Measurements from ENCODE around the gene TRIM26.
A peak's percentile ranks its signal among the peaks of the same experiment; 100 is the strongest.
"Not testable (repeated sequence)": the region's sequence is repeated elsewhere in the genome, so short reads cannot be mapped to it uniquely, and the experiment has no call there.

Gene TRIM26

GRCh38 chr6:30178837-30179236 is 34.4 kb downstream of the TRIM26 start:
- ATAC-seq (replicated peaks; ENCODE audit: extremely low read depth, poor library complexity, severe bottlenecking) (no peak), DNase-seq (ENCODE audit: low spot score in 2 of 2) (no peak)
- H3K36me3 Mint-ChIP-seq (ENCODE audit: insufficient read depth): peaks cover 2% of the 10 kb centered on the region
- H3K4me1 Mint-ChIP-seq: no peaks in the 10 kb centered on the region
- H3K4me3 Mint-ChIP-seq: no peak overlapping the region
- H3K9me3 Mint-ChIP-seq: peaks cover 6% of the 10 kb centered on the region
- peaks cover 57% of the 10 kb centered on the region for H3K27me3 Mint-ChIP-seq
- no peak overlapping the region for H3K27ac Mint-ChIP-seq (ENCODE audit: low read depth)

DNA sequence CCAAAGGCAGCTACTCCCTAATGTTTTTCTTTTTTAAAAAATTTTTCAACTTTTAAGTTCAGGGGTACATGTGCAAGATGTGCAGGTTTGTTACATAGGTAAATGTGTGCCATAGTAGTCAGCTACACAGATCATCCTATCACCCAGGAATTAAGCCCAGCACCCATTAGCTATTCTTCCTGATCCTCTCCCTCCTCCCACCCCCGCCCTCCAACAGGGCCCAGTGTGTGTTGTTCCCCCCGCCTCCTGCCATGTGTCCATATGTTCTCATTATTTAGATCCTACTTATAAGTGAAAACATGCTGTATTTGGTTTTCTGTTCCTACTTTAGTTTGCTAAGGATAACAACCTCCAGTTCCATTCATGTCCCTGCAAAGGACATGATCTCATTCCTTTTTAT is 37.4 kb downstream of the TRIM26 start:
- Mint-ChIP-seq H3K4me1 (no peaks in the 10 kb centered on the region), H3K4me3 (no peak overlapping the region), H3K27me3 (peaks cover 84% of the 10 kb centered on the region), H3K9me3 (peaks cover 6% of the 10 kb centered on the region), H3K27ac (ENCODE audit: low read depth) (no peak overlapping the region), H3K36me3 (ENCODE audit: insufficient read depth) (no peaks in the 10 kb centered on the region)
- DNase-seq (ENCODE audit: low spot score in 2 of 2): no peak
- no peak for ATAC-seq (replicated peaks; ENCODE audit: extremely low read depth, poor library complexity, severe bottlenecking)

- H3K4me1 Mint-ChIP-seq: no peaks in the 10 kb centered on the region
- peaks cover 92% of the 10 kb centered on the region for H3K27me3 Mint-ChIP-seq
- H3K4me3 Mint-ChIP-seq: no peak overlapping the region
- DNase-seq (ENCODE audit: low spot score in 2 of 2): no peak
- ATAC-seq (replicated peaks; ENCODE audit: extremely low read depth, poor library complexity, severe bottlenecking): no peak
- H3K9me3 Mint-ChIP-seq: no peaks in the 10 kb centered on the region
- H3K27ac Mint-ChIP-seq (ENCODE audit: low read depth): no peak overlapping the region
- no peaks in the 10 kb centered on the region for H3K36me3 Mint-ChIP-seq (ENCODE audit: insufficient read depth)
These were observed 40.5 kb downstream of the TRIM26 start for GRCh38 chr6:30172681-30173080.

DNA sequence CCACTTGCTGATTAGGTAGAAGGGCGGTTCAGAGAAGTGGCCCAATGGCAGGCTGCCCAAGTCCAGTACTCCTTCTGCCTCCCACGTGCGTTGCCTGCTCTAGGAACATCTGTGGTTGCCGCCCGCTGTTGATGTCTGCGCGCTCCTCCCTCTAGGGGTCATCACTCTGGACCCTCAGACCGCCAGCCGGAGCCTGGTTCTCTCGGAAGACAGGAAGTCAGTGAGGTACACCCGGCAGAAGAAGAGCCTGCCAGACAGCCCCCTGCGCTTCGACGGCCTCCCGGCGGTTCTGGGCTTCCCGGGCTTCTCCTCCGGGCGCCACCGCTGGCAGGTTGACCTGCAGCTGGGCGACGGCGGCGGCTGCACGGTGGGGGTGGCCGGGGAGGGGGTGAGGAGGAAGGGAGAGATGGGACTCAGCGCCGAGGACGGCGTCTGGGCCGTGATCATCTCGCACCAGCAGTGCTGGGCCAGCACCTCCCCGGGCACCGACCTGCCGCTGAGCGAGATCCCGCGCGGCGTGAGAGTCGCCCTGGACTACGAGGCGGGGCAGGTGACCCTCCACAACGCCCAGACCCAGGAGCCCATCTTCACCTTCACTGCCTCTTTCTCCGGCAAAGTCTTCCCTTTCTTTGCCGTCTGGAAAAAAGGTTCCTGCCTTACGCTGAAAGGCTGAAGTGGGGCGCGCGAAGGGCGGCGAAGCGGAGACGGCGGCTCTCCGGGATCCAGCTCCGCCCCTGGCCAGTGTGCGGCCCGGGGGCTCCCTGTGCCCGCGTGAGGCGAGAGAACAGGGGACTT is 41.3 kb downstream of the TRIM26 start:
- Mint-ChIP-seq H3K27me3 (peaks cover 88% of the 10 kb centered on the region), H3K36me3 (ENCODE audit: insufficient read depth) (no peaks in the 10 kb centered on the region)
- DNase-seq (ENCODE audit: low spot score in 2 of 2): no peak

DNA sequence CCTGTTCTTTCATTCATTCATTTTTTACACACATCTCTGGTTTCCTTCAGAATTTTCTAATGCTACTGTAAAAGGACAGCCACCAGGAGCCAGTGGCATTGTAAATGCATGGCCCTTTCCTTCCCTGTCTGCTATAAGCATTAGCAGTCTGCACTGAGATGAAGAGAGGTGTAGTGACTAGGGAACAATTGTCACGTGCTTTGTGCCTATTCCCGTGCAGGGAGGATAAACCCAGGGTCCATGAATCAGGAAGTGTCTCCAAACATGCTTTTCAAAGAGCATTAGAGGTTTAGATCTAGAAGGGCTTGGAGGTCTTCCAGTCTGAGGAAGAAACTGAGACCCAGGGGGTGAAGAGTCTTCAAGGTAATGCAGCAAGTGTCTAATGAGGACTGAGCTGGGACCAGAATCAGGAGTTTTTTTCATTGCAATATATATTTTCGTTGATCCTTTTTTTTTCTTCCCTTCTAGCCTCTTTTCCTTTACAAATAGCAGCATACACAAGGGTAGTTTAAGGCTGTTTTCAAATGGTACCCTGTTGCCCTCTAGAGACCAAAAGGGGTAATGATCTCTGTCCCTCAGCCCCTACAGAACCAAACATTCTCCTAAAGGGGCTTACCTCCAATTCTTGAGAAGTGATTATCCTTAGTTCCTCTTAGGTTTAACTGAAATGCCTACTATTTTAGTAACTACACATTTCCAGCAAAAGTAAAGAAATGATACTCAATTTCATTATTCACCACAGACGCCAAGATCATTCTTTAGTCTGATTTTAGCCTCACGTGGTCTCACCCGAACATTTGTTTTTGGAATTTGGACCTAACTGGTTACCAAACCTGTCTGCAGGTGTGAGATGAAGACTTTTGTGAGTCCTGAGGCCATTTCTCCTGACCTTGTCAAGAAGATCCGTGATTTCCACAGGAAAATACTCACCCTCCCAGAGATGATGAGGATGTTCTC is 43.3 kb downstream of the TRIM26 start:
- Mint-ChIP-seq H3K27me3 (peaks cover 75% of the 10 kb centered on the region), H3K9me3 (no peaks in the 10 kb centered on the region), H3K4me3 (no peak overlapping the region)

More for the DNA sequence above, 41.3 kb downstream of the TRIM26 start:
- H3K9me3 Mint-ChIP-seq: no peaks in the 10 kb centered on the region
- H3K4me3 Mint-ChIP-seq: no peak overlapping the region
- H3K27ac Mint-ChIP-seq (ENCODE audit: low read depth): no peak overlapping the region
- H3K4me1 Mint-ChIP-seq: no peaks in the 10 kb centered on the region
- no peak for ATAC-seq (replicated peaks; ENCODE audit: extremely low read depth, poor library complexity, severe bottlenecking)

DNA sequence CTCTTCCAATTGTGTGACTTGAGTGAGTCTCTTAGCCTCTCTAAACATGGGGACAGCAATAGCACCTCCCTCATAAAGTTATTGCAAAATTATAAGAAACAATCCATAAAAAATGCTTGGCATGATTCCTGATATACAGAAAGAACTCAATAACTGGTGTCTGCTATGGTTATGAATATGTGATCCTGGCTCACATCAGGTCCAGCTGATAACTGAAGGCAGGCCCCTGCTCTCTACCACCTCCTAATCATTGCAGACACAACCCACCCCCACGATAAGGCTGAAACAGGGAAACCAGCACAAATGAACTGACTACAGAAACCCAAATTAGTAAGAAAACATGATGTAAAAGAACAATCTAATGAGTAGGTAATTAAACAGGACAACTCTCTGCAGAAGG is 44.5 kb downstream of the TRIM26 start:
- no peak overlapping the region for H3K4me3 Mint-ChIP-seq
- no peak overlapping the region for H3K27ac Mint-ChIP-seq (ENCODE audit: low read depth)
- DNase-seq (ENCODE audit: low spot score in 2 of 2) (no peak), ATAC-seq (replicated peaks; ENCODE audit: extremely low read depth, poor library complexity, severe bottlenecking) (no peak)
- H3K36me3 Mint-ChIP-seq (ENCODE audit: insufficient read depth): no peaks in the 10 kb centered on the region
- peaks cover 77% of the 10 kb centered on the region for H3K27me3 Mint-ChIP-seq
- H3K9me3 Mint-ChIP-seq: no peaks in the 10 kb centered on the region
- no peaks in the 10 kb centered on the region for H3K4me1 Mint-ChIP-seq

More for the DNA sequence above, 43.3 kb downstream of the TRIM26 start:
- ATAC-seq (replicated peaks; ENCODE audit: extremely low read depth, poor library complexity, severe bottlenecking) (peak; percentile 70), DNase-seq (ENCODE audit: low spot score in 2 of 2) (no peak)
- no peaks in the 10 kb centered on the region for H3K36me3 Mint-ChIP-seq (ENCODE audit: insufficient read depth)
- H3K4me1 Mint-ChIP-seq: no peaks in the 10 kb centered on the region
- no peak overlapping the region for H3K27ac Mint-ChIP-seq (ENCODE audit: low read depth)

DNA sequence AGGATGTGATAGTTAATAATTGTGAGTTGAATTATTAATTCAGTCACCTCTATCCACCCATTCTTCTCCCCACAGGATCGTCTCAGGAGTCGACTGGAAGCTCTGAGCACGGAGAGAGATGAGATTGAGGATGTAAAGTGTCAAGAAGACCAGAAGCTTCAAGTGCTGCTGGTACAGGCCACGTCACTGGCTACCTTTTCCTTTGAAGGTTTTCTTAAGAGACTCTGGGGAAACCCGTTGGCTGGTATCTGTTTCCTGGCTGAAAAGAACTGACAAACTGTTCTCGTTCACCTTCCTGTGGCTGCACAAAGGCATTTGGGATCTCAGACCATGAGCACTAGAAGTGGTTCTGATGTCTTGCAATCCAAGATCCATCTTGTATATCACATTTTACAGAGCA is 46.1 kb downstream of the TRIM26 start:
- H3K4me1 Mint-ChIP-seq: peaks cover 4% of the 10 kb centered on the region
- H3K36me3 Mint-ChIP-seq (ENCODE audit: insufficient read depth): no peaks in the 10 kb centered on the region
- ATAC-seq (replicated peaks; ENCODE audit: extremely low read depth, poor library complexity, severe bottlenecking) (no peak), DNase-seq (ENCODE audit: low spot score in 2 of 2) (no peak)
- no peak overlapping the region for H3K27ac Mint-ChIP-seq (ENCODE audit: low read depth)
- no peak overlapping the region for H3K4me3 Mint-ChIP-seq
- H3K27me3 Mint-ChIP-seq: peaks cover 78% of the 10 kb centered on the region
- no peaks in the 10 kb centered on the region for H3K9me3 Mint-ChIP-seq

DNA sequence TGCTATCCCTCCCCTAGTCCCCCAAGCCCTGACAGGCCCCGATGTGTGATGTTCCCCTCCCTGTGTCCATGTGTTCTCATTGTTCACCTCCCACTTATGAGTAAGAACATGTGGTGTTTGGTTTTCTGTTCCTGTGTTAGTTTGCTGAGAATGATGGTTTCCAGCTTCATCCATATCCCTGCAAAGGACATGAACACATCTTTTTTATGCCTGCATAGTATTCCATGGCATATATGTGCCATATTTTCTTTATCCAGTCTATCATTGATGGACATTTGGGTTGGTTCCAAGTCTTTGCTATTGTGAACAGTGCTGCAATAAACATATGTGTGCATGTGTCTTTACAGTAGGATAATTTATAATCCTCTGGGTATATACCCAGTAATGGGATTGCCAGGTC is 48.0 kb downstream of the TRIM26 start:
- not testable (repeated sequence) for DNase-seq (ENCODE audit: low spot score in 2 of 2); H3K27ac Mint-ChIP-seq (ENCODE audit: low read depth); H3K4me1 Mint-ChIP-seq; H3K36me3 Mint-ChIP-seq (ENCODE audit: insufficient read depth); H3K9me3 Mint-ChIP-seq; ATAC-seq (replicated peaks; ENCODE audit: extremely low read depth, poor library complexity, severe bottlenecking); H3K4me3 Mint-ChIP-seq
- H3K27me3 Mint-ChIP-seq: peaks cover 72% of the 10 kb centered on the region

DNA sequence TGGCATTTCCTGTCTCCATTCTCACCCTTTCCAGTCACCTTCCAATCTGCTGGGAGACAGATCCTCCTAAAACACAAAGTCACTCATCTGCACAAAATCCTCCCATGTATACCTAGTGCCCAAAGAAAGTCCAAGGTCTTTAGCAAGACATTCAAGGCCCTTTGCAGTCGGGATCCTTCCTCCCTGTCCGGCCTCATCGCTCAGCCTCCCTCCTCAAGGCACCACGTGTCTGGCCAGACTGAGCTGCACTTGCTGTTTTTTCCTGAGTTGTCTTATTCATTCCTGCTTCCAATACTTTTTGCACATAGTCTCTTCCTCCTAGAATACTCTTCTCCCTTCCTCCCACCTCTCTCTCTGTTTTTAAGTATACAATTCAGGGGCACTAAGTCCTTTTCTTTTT is 48.5 kb downstream of the TRIM26 start:
- Mint-ChIP-seq H3K9me3 (no peaks in the 10 kb centered on the region), H3K27ac (ENCODE audit: low read depth) (no peak overlapping the region), H3K36me3 (ENCODE audit: insufficient read depth) (peaks cover 2% of the 10 kb centered on the region), H3K4me1 (peaks cover 5% of the 10 kb centered on the region), H3K4me3 (no peak overlapping the region), H3K27me3 (peaks cover 72% of the 10 kb centered on the region)
- ATAC-seq (replicated peaks; ENCODE audit: extremely low read depth, poor library complexity, severe bottlenecking) (no peak), DNase-seq (ENCODE audit: low spot score in 2 of 2) (no peak)

DNA sequence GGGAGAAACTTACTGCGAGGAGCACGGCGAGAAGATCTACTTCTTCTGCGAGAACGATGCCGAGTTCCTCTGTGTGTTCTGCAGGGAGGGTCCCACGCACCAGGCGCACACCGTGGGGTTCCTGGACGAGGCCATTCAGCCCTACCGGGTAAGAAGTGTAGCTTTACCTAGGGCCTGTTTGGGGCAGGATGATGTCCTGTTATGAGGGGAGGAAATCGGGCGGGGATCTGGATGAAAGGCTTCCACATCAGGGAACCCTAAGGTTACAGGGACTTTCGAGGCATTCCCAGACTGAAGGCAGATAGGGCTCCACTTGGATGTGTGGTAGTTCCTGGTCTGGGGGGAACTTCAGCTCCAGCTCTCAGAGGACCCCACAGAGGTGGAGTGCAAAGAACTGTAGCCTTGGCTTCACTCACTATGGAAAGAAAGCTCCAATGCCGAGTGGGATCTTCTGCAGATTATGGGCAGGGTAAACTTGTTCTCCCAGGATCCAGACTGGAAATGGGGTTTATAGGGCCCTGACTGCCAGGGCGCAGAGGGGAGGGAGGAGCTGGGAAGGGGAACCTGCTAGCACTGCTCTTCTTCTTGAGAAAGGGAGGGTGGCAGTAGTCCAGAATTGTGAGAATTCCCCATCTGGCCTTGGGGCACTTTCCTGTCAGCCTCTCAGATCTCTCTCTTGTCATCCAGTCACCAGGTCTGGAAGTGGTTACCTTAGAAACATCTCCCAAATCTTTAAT is 49.1 kb downstream of the TRIM26 start:
- peaks cover 72% of the 10 kb centered on the region for H3K27me3 Mint-ChIP-seq
- H3K9me3 Mint-ChIP-seq: no peaks in the 10 kb centered on the region
- H3K4me1 Mint-ChIP-seq: peaks cover 5% of the 10 kb centered on the region
- no peak for DNase-seq (ENCODE audit: low spot score in 2 of 2)
- no peak overlapping the region for H3K27ac Mint-ChIP-seq (ENCODE audit: low read depth)
- H3K4me3 Mint-ChIP-seq: no peak overlapping the region
- ATAC-seq (replicated peaks; ENCODE audit: extremely low read depth, poor library complexity, severe bottlenecking): no peak
- peaks cover 2% of the 10 kb centered on the region for H3K36me3 Mint-ChIP-seq (ENCODE audit: insufficient read depth)

DNA sequence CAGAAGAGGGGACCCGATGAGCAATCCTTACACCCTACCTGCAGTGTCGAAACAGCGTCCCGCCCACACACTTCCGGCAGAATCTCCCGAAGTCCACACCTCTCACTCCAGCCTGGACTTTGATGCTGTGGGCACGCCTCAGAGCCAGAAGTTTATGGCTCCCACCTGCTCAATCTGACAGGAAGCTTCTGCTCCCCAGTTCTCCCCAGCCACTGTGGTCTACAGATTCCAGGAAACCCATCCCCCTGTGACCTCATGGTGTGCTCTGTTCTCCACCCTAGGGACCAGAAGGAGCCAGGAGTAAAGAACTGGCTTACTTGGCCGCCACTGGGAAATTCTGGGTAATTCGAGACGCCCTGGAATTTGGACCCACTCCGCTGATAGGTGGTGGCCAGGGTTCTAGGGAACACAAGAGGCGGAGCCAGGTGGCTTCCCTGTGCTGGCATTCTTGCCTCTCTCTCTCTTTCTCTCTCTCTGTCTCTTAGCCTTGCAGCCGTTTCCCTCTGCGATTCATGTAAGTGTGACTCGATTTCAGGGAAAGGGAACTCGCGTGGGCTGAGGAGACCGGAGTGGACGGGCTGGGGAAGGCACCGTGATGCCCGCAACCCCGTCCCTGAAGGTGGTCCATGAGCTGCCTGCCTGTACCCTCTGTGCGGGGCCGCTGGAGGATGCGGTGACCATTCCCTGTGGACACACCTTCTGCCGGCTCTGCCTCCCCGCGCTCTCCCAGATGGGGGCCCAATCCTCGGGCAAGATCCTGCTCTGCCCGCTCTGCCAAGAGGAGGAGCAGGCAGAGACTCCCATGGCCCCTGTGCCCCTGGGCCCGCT is 49.9 kb downstream of the TRIM26 start, which contains the start of gene TRIM15:
TSS of gene TRIM15 (plus strand) at position 457 of the 828 bp plus-strand sequence. CDS start at position 596, 139 bp downstream.
- H3K9me3 Mint-ChIP-seq: no peaks in the 10 kb centered on the region
- H3K27me3 Mint-ChIP-seq: peaks cover 72% of the 10 kb centered on the region
- H3K27ac Mint-ChIP-seq (ENCODE audit: low read depth): no peak within 1 kb of the TSS
- DNase-seq (ENCODE audit: low spot score in 2 of 2): no peak
- ATAC-seq (replicated peaks; ENCODE audit: extremely low read depth, poor library complexity, severe bottlenecking): no peak
- peak within 1 kb of the TSS; percentile 3 for H3K4me3 Mint-ChIP-seq
- H3K4me1 Mint-ChIP-seq: peaks cover 5% of the 10 kb centered on the region
- peaks cover 2% of the 10 kb centered on the region for H3K36me3 Mint-ChIP-seq (ENCODE audit: insufficient read depth)

All from central memory CD8-positive, alpha-beta T cell (primary cell).